ENCODE data around the gene DBET.
A peak's percentile ranks its signal among the peaks of the same experiment; 100 is the strongest.
"Not testable (repeated sequence)": the region's sequence is repeated elsewhere in the genome, so short reads cannot be mapped to it uniquely, and the experiment has no call there.

Gene DBET

DNA sequence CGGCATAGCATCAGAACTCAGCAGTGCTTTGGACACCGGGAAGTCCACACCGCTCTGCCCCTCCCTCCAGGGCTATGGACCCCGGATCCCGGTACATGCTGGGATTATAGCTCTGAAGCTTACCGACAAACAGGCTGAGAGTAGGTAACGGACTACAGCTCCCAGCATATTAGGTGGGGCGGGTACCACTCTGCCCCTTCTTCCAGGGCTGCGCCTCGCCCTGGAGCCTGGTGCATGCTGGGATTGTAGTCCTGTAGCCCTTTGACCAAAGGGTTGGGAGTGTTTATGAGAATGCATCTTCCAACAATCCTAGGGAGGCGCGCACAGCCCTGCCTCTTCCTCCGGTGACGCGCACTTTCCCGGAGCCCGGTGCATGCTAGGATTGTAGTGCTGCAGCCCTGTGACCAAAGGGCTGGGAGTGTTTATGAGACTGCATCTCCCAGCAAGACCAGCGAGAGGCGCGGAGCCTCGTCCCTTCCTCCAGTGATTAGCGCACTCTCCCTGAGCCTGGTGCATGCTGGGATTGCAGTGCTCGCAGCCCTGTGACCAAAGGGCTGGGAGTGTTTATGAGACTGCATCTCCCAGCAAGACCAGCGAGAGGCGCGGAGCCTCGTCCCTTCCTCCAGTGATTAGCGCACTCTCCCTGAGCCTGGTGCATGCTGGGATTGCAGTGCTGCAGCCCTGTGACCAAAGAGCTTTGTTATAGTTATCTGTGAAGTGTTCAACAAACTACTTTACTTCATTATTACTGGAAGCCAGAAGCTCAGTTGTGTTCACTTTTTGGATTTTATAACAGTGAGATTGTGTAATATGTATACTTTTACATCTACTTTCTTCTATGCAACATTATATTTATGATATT is 14.7 kb upstream of the DBET start:
- not testable (repeated sequence) for DNase-seq

DNA sequence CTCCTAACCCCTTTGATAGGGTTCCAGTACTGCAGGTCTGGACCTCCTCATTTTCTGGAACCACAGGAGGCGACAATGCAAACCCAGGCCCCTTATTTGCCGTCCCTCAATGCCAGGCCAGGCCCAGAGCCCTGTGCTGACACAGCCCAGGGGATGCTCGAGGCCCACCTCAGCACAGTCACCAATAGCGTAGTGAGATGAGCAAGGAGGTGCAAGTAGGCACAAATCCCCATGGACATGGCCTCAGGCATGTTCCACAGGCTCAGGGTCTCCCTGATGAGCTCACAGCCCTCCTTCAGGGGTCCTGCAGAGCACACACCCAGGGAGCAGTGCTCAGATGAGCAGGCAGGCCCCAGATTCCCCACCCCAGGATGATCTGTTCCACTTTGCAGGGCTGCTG is 5.3 kb upstream of the DBET start:
- DNase-seq = not testable (repeated sequence)

- DNase-seq = not testable (repeated sequence)
Observed at GRCh38 chr4:190064805-190065204, 503 bp downstream of the DBET start.

DNA sequence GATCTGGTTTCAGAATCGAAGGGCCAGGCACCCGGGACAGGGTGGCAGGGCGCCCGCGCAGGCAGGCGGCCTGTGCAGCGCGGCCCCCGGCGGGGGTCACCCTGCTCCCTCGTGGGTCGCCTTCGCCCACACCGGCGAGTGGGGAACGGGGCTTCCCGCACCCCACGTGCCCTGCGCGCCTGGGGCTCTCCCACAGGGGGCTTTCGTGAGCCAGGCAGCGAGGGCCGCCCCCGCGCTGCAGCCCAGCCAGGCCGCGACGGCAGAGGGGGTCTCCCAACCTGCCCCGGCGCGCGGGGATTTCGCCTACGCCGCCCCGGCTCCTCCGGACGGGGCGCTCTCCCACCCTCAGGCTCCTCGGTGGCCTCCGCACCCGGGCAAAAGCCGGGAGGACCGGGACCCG is 4.0 kb downstream of the DBET start:
- DNase-seq = not testable (repeated sequence)

GRCh38 chr4:190093052-190093451 is 28.8 kb downstream of the DBET start:
- DNase-seq = not testable (repeated sequence)

- DNase-seq = not testable (repeated sequence)
Observed at GRCh38 chr4:190094031-190094430, 29.7 kb downstream of the DBET start.

DNA sequence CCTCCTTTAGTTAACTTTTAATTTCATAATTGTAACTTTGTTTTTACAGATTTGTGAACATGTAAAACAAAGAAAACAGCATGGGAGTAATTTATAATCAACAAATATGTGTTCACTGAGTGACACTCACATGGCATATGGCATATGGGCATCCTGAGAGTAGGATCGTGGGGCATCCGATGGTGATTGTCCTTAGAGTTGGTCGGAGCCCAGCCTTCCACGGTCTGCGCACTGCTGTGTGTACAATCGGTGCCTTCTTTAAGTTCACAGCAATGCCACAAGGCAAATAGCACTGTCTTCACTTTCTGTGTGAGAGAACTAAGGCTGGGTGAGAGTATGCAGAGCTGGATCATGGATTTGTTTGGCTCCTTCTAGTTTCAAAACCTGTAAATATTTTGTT is 31.0 kb downstream of the DBET start:
- not testable (repeated sequence) for DNase-seq

GRCh38 chr4:190099605-190100004 is 35.3 kb downstream of the DBET start:
- not testable (repeated sequence) for DNase-seq

DNA sequence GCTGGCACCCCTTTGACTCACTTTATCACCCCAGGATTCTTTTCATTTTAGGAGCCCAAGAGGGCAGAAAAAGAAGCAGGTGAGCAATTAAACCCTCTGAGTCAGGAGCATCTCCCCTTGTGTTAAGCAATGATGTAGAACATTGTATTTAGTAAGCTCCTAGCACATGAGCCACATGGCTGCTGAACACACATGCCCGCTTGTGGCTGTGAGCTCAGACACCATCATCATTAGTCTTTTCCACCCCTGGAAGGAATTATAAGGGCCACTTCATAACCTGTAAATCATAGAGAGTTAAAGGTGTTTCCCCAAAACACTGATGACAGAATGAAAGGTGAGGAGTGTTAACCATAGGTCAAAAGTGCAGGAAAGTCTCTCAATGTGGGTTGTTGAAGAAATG is 37.2 kb downstream of the DBET start:
- DNase-seq = not testable (repeated sequence)

DNA sequence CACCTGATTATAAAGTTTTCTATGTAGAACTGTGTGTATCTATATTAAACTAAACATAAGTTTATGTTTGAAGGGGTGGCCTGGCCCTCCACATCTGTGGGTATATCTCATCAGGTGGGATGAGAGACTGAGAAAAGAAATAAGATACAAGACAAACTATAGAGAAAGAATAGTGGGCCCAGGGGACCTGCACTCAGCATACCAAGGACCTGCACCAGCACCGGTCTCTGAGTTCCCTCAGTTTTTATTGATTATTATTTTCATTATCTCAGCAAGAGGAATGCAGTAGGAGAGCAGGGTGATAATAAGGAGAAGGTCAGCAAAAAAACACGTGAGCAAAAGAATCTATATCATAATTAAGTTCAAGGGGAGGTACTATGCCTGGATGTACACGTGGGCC is 41.9 kb downstream of the DBET start:
- not testable (repeated sequence) for DNase-seq

DNA sequence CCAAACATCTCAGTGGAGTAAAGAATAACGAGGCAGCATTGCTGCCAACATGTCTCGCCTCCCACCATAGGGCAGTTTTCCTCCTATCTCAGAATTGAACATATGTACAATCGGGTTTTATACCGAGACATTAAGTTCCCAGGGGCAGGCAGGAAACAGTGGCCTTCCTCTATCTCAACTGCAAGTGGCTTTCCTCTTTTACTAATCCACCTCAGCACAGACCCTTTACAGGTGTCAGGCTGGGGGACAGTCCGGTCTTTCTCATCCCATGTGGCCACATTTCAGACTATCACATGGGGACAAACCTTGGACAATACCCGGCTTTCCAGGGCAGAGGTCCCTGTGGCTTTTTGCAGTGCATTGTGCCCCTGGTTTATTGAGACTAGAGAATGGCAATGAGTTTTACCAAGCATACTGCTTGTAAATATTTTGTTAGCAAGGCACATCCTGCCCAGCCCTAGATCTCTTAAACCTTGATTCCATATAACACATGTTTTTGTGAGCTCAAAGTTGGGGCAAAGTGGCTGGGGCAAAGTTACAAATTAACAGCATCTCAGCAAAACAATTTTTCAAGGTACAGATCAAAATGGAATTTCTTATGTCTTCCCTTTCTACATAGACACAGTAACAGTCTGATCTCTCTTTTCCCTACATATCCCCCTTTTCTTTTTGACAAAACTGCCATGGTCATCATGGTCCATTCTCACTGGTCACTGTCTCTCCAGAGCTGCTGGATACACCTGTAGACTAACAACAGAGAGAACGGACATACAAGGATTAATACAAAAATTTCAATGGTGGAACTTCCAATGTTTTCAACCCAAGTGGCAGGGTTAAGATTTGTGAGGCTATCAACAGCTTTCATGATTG is 42.5 kb downstream of the DBET start:
- DNase-seq = peak; percentile 11

- DNase-seq = not testable (repeated sequence)
Observed at GRCh38 chr4:190107766-190108485, 43.6 kb downstream of the DBET start.

DNA sequence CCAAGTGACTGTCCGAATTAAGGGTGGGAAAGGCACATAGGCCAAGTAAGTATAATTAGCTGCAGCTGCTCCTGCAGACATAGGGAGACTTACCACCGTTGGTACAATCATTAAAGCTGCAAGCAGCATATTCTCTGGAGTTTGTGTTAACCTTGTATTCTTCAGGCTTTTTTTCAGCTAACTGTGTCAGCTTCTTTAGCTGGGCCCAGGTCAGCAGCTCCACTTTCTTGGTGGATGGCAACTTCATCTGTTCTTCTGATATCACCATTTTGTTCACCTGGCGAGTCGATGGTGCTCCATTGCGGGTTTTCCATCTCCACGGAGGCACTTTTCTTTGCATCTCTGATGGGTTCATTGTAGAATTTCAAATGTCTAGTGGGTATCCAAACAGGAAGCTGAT is 44.5 kb downstream of the DBET start:
- DNase-seq = peak; percentile 9

DNA sequence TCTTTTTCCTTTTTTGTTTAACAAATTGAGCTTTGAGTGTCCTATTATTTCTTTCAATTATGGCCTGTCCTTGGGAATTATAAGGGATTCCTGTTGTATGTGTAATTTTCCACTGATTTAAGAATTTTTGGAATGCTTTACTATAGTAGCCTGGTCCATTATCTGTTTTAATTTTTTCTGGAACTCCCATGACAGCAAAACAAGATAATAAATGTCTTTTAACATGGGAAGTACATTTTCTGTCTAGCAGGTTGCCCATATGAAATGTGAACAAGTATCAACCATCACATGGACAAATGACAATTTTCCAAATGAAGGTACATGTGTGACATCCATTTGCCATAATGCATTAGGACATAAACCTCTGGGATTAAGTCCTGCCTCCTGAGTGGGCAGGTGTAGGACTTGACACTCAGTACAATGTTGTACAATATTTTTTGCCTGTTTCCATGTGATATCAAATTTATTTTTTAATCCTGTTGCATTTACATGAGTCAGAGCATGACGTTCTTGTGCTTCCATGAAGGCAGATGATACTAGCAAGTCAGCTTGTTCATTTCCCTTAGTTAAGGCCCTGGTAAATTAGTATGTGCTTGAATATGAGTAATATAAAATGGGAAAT is 45.2 kb downstream of the DBET start:
- DNase-seq = not testable (repeated sequence)

GRCh38 chr4:190110033-190110432 is 45.7 kb downstream of the DBET start:
- not testable (repeated sequence) for DNase-seq

- not testable (repeated sequence) for DNase-seq
Observed at GRCh38 chr4:190110570-190111295, 46.4 kb downstream of the DBET start.

GRCh38 chr4:190112879-190113278 is 48.6 kb downstream of the DBET start:
- not testable (repeated sequence) for DNase-seq

DNA sequence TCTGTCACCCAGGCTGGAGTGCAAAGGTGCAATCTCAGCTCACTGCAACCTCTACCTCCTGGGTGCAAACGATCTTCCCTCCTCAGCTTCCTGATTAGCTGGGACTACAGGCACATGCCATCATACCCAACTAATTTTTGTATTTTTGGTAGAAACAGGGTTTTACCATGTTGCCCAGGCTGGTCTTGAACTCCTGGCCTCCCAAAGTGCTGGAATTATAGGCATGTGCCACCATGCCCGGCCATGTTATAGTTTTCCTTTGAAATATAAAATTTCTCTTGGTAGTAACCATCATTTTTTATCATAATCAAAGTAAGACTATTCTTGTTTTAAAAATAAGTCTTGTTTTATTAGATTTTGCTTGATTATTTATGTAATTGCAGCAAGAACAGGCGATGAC is 50.7 kb downstream of the DBET start:
- DNase-seq = not testable (repeated sequence)
